H1 (cell line): ENCODE data around the gene KCNE5. TPM values are rescaled to one million over a fixed set of nuclear protein-coding genes. Genes with fewer than 3 reads are reported as not detected.

Experiments
- CTCF ChIA-PET: fragments of 300-600 bp; sonication (Branson Sonifier 250); formaldehyde crosslinking; loops from one replicate; lab custom pipeline; 2021; ENCODE audit not compliant: partially characterized antibody; lab: Charles Lee
- POLR2A ChIA-PET: fragments of 300-600 bp; sonication (Branson Sonifier 250); formaldehyde crosslinking; loops from one replicate; lab custom pipeline; 2021; ENCODE audit warnings: inconsistent platforms; ENCODE audit not compliant: partially characterized antibody; lab: Charles Lee
- DNase-seq, 2 experiments: peaks; one replicate each; pipeline versions ENCODE4 v3.0.0 to v3.0.0-alpha.2; 2010 to 2022; ENCODE audit warnings: low spot score in 2 of 2, low read depth in 1 of 2, mixed read lengths in 1 of 2
- FAIRE-seq: peaks from 2 replicates; lab custom pipeline; 2011; peaks lifted over from hg19 to GRCh38; lab: Jason Lieb, UNC
- H2AFZ ChIP-seq: 2 replicates; pipeline ENCODE4 v1.8.1; 2012; ENCODE audit warnings: low read length, inconsistent platforms
- H2AK5ac ChIP-seq: 2 replicates; pipeline ENCODE4 v1.6.1; 2013; ENCODE audit warnings: low read depth, low read length
- H2BK120ac ChIP-seq: replicated peaks from 2 replicates; pipeline ENCODE3; 2013; ENCODE audit warnings: low read depth, low read length, inconsistent platforms
- H2BK12ac ChIP-seq: 2 replicates; pipeline ENCODE4 v1.6.1; 2013; ENCODE audit warnings: low read depth, low read length
- H2BK15ac ChIP-seq: 2 replicates; pipeline ENCODE4 v1.6.1; 2013; ENCODE audit warnings: low read length
- H2BK20ac ChIP-seq: 2 replicates; pipeline ENCODE4 v1.6.1; 2013; ENCODE audit warnings: low read length
- H2BK5ac ChIP-seq: 2 replicates; pipeline ENCODE4 v1.6.1; 2013; ENCODE audit warnings: low read depth, low read length
- H3K14ac ChIP-seq: 2 replicates; pipeline ENCODE4 v1.6.1; 2013; ENCODE audit warnings: inconsistent platforms; ENCODE audit not compliant: insufficient read length
- H3K18ac ChIP-seq: 2 replicates; pipeline ENCODE4 v1.6.1; 2013; ENCODE audit warnings: low read length; ENCODE audit errors: extremely low read depth
- H3K23ac ChIP-seq: 2 replicates; pipeline ENCODE4 v1.6.1; 2013; ENCODE audit warnings: inconsistent platforms; ENCODE audit not compliant: insufficient read length
- H3K23me2 ChIP-seq: 2 replicates; pipeline ENCODE4 v1.6.1; 2013; ENCODE audit warnings: low read depth, low read length
- H3K27ac ChIP-seq: 2 replicates; pipeline ENCODE4 v1.6.1; 2011; ENCODE audit warnings: low read depth, low read length, inconsistent platforms
- H3K27me3 ChIP-seq, 4 experiments: replicated peaks in 1 of 4; 1 replicate in 1 of 4; 2 replicates in 3 of 4; pipeline versions ENCODE4 v1.6.1 to v1.8.1; 2011 to 2013; ENCODE audit warnings: low read length in 3 of 4, mild to moderate bottlenecking in 3 of 4, inconsistent platforms in 2 of 4, mixed read lengths in 2 of 4, moderate library complexity in 1 of 4; ENCODE audit not compliant: control insufficient read depth in 3 of 4, insufficient read depth in 3 of 4; ENCODE audit errors: extremely low read depth in 1 of 4
- H3K36me3 ChIP-seq, 4 experiments: 2 replicates each; pipeline versions ENCODE4 v1.6.1 to v1.8.1; 2011 to 2013; ENCODE audit warnings: mild to moderate bottlenecking in 4 of 4, low read length in 3 of 4, moderate library complexity in 2 of 4, control low read depth in 1 of 4, inconsistent platforms in 1 of 4; ENCODE audit not compliant: insufficient read depth in 4 of 4, control insufficient read depth in 2 of 4
- H3K4ac ChIP-seq: replicated peaks from 2 replicates; pipeline ENCODE3; 2013; ENCODE audit warnings: low read length, low read depth, mixed read lengths, inconsistent platforms; ENCODE audit not compliant: insufficient read length
- H3K4me1 ChIP-seq, 4 experiments: replicated peaks in 1 of 4; 1 replicate in 1 of 4; 2 replicates in 3 of 4; pipeline versions ENCODE4 v1.6.1 to v1.8.1; 2011 to 2013; ENCODE audit warnings: low read length in 3 of 4, inconsistent platforms in 2 of 4, mixed read lengths in 1 of 4; ENCODE audit not compliant: insufficient read depth in 4 of 4, control insufficient read depth in 3 of 4
- H3K4me2 ChIP-seq, 2 experiments: 2 replicates each; pipeline versions ENCODE4 v1.6.1 to v1.8.1; 2011 to 2013; ENCODE audit warnings: low read depth in 2 of 2, low read length in 2 of 2, control low read depth in 1 of 2, inconsistent platforms in 1 of 2, mild to moderate bottlenecking in 1 of 2; ENCODE audit not compliant: insufficient read depth in 1 of 2
- H3K4me3 ChIP-seq, 4 experiments: fragments of 200-600, 300-600 bp in 1 of 4; sonication (generic), shearing (Covaris generic), sonication (Bioruptor Twin) in 1 of 4; 2 replicates each; pipeline versions ENCODE4 v1.5.1 to v1.8.1; 2011 to 2016; ENCODE audit warnings: low read length in 4 of 4, low read depth in 3 of 4, control low read depth in 2 of 4, inconsistent platforms in 2 of 4, mild to moderate bottlenecking in 2 of 4, mixed read lengths in 1 of 4, moderate library complexity in 1 of 4; ENCODE audit not compliant: insufficient read depth in 2 of 4; ENCODE audit errors: extremely low read depth in 1 of 4
- H3K56ac ChIP-seq: replicated peaks from 2 replicates; pipeline ENCODE3; 2013; ENCODE audit warnings: low read depth, mild to moderate bottlenecking, mixed read lengths, low read length, inconsistent platforms; ENCODE audit not compliant: insufficient read length
- H3K79me1 ChIP-seq: 2 replicates; pipeline ENCODE4 v1.6.1; 2013; ENCODE audit warnings: low read depth, low read length, control low read depth
- H3K79me2 ChIP-seq, 2 experiments: 2 replicates each; pipeline versions ENCODE4 v1.6.1 to v1.8.1; 2012 to 2013; ENCODE audit warnings: low read length in 2 of 2, mild to moderate bottlenecking in 2 of 2, inconsistent platforms in 1 of 2; ENCODE audit not compliant: insufficient read depth in 2 of 2, control insufficient read depth in 1 of 2
- H3K9ac ChIP-seq, 4 experiments: replicated peaks in 1 of 4; 1 replicate in 1 of 4; 2 replicates in 3 of 4; pipeline versions ENCODE4 v1.6.1 to v1.8.1; 2011 to 2013; ENCODE audit warnings: low read depth in 3 of 4, low read length in 3 of 4, control low read depth in 2 of 4, mild to moderate bottlenecking in 2 of 4, moderate library complexity in 2 of 4, inconsistent platforms in 1 of 4; ENCODE audit errors: extremely low read depth in 1 of 4
- H3K9me3 ChIP-seq, 2 experiments: 2 replicates each; pipeline versions ENCODE4 v1.6.1 to v1.8.1; 2012 to 2013; ENCODE audit warnings: mild to moderate bottlenecking in 2 of 2, moderate library complexity in 2 of 2, control low read depth in 1 of 2, inconsistent platforms in 1 of 2, low read depth in 1 of 2, low read length in 1 of 2, mixed read lengths in 1 of 2; ENCODE audit not compliant: insufficient read depth in 2 of 2
- H4K20me1 ChIP-seq, 2 experiments: replicated peaks in 1 of 2; 2 replicates each; pipeline versions ENCODE3 to v1.8.1; 2011 to 2013; ENCODE audit warnings: inconsistent platforms in 2 of 2, low read length in 2 of 2, mild to moderate bottlenecking in 1 of 2; ENCODE audit not compliant: insufficient read depth in 2 of 2, control insufficient read depth in 1 of 2
- H4K5ac ChIP-seq: 2 replicates; pipeline ENCODE4 v1.6.1; 2013; ENCODE audit warnings: low read length, low read depth, mixed read lengths, inconsistent platforms; ENCODE audit not compliant: insufficient read length
- H4K8ac ChIP-seq: 2 replicates; pipeline ENCODE4 v1.8.0; 2013; ENCODE audit warnings: mild to moderate bottlenecking, moderate library complexity, low read length, inconsistent platforms; ENCODE audit not compliant: insufficient read depth; ENCODE audit errors: extremely low read depth
- H4K91ac ChIP-seq: replicated peaks from 2 replicates; pipeline ENCODE3; 2013; ENCODE audit warnings: low read length, mixed read lengths, inconsistent platforms; ENCODE audit not compliant: insufficient read length
- ASH2L ChIP-seq: fragments of 200-600, 300-600 bp; sonication (generic); IDR thresholded peaks from one replicate; pipeline ENCODE4 v1.7.1; 2017; ENCODE audit warnings: low read length
- EP300 ChIP-seq, 2 experiments: IDR thresholded peaks; 1 replicate in 1 of 2; 2 replicates in 1 of 2; pipeline ENCODE4 v1.6.1; 2011 to 2012; ENCODE audit warnings: low read depth in 2 of 2, low read length in 2 of 2, mild to moderate bottlenecking in 2 of 2, borderline replicate concordance in 1 of 2, inconsistent platforms in 1 of 2, moderate library complexity in 1 of 2
- GABPA ChIP-seq: IDR thresholded peaks from 2 replicates; pipeline ENCODE4 v1.6.1; 2011; ENCODE audit warnings: mild to moderate bottlenecking, low read length, moderate library complexity, borderline replicate concordance; ENCODE audit not compliant: insufficient read depth
- KDM1A ChIP-seq: fragments of 200-600, 300-600 bp; sonication (generic); IDR thresholded peaks from 2 replicates; pipeline ENCODE4 v1.7.1; 2016; ENCODE audit warnings: mild to moderate bottlenecking, low read length, borderline replicate concordance
- MAX ChIP-seq: IDR thresholded peaks from 2 replicates; pipeline ENCODE4 v1.6.1; 2012; ENCODE audit warnings: inconsistent platforms
- NRF1 ChIP-seq: IDR thresholded peaks from 2 replicates; pipeline ENCODE4 v1.6.1; 2011; ENCODE audit warnings: mild to moderate bottlenecking, low read depth, low read length, improper control_type of control experiment
- RBBP5 ChIP-seq: IDR thresholded peaks from 2 replicates; pipeline ENCODE4 v1.7.1; 2012; ENCODE audit warnings: low read depth, mild to moderate bottlenecking, inconsistent platforms, low read length, moderate library complexity, borderline replicate concordance
- RNF2 ChIP-seq: fragments of 200-900, 300-1000 bp; sonication (generic); IDR thresholded peaks from 2 replicates; pipeline ENCODE4 v1.7.1; 2016; ENCODE audit warnings: borderline replicate concordance, low read depth, mild to moderate bottlenecking, antibody characterized with exemption, low read length; ENCODE audit not compliant: poor library complexity, severe bottlenecking; ENCODE audit errors: missing control alignments
- WGBS, 2 experiments: shearing (Covaris generic) in 1 of 2; methylation state at CpG; one replicate each; pipeline versions ENCODE4 v1.1.6 to v1.1.7; 2013 to 2015; ENCODE audit warnings: low lambda C conversion rate in 2 of 2, mixed read lengths in 2 of 2, inconsistent platforms in 1 of 2, low coverage in 1 of 2, missing lambda C conversion rate in 1 of 2; ENCODE audit not compliant: insufficient replicate concordance in 2 of 2, insufficient coverage in 1 of 2, insufficient read length in 1 of 2; ENCODE audit errors: extremely low coverage in 1 of 2, missing lambda C conversion rate in 1 of 2; 5-methylcytosine and 5-hydroxymethylcytosine counted together
- polyA plus RNA-seq, 7 experiments: library from polyadenylated mRNA; depleted of rRNA in 3 of 7; stranded (reverse) in 5 of 7; unstranded in 2 of 7; fragments of >200 nt in 5 of 7; fragments of 200-250 nt in 2 of 7; gene quantifications; 1 replicate in 5 of 7; 2 replicates in 1 of 7; 4 replicates in 1 of 7; pipeline versions ENCODE4 v1.2.1 to v1.2.3, GENCODE V29; 2011 to 2013; ENCODE audit warnings: missing spikeins in 2 of 7, mixed read lengths in 2 of 7
- total RNA-seq: library from RNA; stranded (reverse); fragmentation: NEBNext Ultra II Directional; extraction: Animal tissue kit (Norgen Biotek cat#: 25700); gene quantifications from 2 replicates; pipeline ENCODE4 v1.2.1, GENCODE V29; 2021

KCNE5 gene
- total and polyA plus RNA-seq, 2 of the 8 experiments (the other 6 are each of a cell fraction or from before 2014, with no cell fraction given), result 3.6 to 5.9 TPM

GRCh38 chrX:109577055-109577454 lies 47.9 kb downstream of the KCNE5 start:
- no peak overlapping the region for H4K8ac ChIP-seq
- no peaks in the 10 kb centered on the region for H3K79me2 ChIP-seq
- no peak overlapping the region for H2BK15ac ChIP-seq
- H3K9ac ChIP-seq, result no peak overlapping the region
- no peak overlapping the region for H2AK5ac ChIP-seq
- no peak overlapping the region for H2BK12ac ChIP-seq
- FAIRE-seq (no peak), DNase-seq (no peak)
- H3K4me3 ChIP-seq, result no peak overlapping the region
- H2BK5ac ChIP-seq, result no peak overlapping the region
- no peaks in the 10 kb centered on the region for H3K23me2 ChIP-seq
- CTCF ChIA-PET, result no interaction called here
- H3K18ac ChIP-seq, result no peak overlapping the region
- no peaks in the 10 kb centered on the region for H3K27me3 ChIP-seq
- H3K79me1 ChIP-seq, result no peaks in the 10 kb centered on the region
- no peak overlapping the region for H4K91ac ChIP-seq
- H3K23ac ChIP-seq, result no peak overlapping the region
- no peak overlapping the region for H2AFZ ChIP-seq
- no peaks in the 10 kb centered on the region for H3K9me3 ChIP-seq
- POLR2A ChIA-PET, result no interaction called here
- no peak overlapping the region for H3K4me2 ChIP-seq
- no peak overlapping the region for H3K27ac ChIP-seq
- no peaks in the 10 kb centered on the region for H3K4me1 ChIP-seq
- H3K36me3 ChIP-seq, result no peaks in the 10 kb centered on the region
- H3K4ac ChIP-seq, result no peak overlapping the region
- H3K14ac ChIP-seq, result no peak overlapping the region
- H4K20me1 ChIP-seq, result no peaks in the 10 kb centered on the region
- H2BK20ac ChIP-seq, result no peak overlapping the region
- H4K5ac ChIP-seq, result no peak overlapping the region
- H3K56ac ChIP-seq, result no peak overlapping the region
- H2BK120ac ChIP-seq, result no peak overlapping the region
- 89% methylated on average over 2 of the region's 2 CpGs; no CpG with 5 or more reads in 1 of the 2 experiments for WGBS, 2 experiments
- no peak for TF ChIP-seq RBBP5
- no peak for TF ChIP-seq KDM1A
- TF ChIP-seq NRF1, result no peak
- no peak for TF ChIP-seq GABPA
- TF ChIP-seq MAX, result no peak
- no peak for TF ChIP-seq EP300 (IDR thresholded peaks at IDR 0.05; ENCODE audit: borderline replicate concordance in 1 of 2, low read depth in 2 of 2, low read length in 2 of 2)
- no peak for TF ChIP-seq RNF2
- TF ChIP-seq ASH2L, result no peak
